Measurements from ENCODE around the gene CFAP299.
"Not testable (repeated sequence)": the region's sequence is repeated elsewhere in the genome, so short reads cannot be mapped to it uniquely, and the experiment has no call there.

Gene CFAP299

DNA sequence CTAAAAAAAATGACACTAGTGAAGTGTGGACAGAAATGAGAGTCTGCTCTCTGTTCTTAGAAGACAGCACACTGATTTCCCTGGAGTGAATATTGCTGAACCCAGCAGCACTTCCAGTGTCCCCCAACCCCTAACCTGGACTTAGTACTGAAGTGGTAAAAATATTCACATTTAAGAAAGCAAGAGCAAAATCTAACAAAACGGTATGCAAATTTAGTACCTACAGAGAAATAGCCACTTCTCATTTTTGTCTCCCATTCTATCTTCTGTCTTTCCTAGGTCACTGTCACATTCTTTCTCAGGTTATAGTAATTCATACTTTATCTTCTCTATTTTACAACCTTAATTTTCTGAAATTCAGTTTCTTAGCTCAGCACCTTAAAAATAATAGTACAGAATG is 274.7 kb downstream of the CFAP299 start:
- DNase-seq (ENCODE audit: low read depth in 2 of 2): no peak

DNA sequence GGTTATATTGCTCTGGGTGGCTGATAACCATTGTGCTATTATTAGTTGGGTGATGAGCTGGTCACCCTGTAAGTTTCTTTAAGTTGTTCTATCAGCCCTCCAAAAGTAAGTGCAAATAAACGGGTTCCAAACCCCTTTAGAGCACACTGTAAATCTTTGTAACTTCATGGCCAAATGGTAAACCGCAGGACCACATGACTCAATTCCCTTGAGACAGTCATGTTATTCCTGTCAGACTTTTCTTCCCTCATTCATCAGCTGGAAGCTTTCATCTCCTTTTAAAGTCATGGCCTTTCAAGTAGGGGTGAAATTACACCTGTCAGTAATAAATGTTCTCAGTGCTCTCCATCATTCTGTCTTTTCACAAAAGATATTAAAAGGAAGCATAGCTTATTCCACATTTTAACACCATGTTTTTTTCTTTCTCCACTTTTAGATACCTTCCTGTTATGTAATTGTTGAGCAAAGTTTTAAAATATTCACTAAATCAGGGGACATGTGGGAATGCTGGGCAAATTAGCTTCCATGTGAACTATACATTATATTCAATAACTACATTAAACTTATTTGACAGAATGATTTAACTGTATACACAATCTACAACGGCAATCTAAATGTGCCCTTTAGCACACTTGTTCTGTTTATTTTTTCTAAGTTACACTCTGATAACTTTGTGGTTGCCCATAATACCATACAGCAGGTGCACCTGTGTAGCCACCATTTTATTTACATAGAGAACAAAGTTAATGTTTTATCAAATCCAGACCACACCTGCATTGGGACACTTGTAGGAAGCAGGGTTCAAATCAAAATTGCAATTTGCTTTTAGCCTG is 275.5 kb downstream of the CFAP299 start:
- DNase-seq (ENCODE audit: low read depth in 2 of 2): no peak

DNA sequence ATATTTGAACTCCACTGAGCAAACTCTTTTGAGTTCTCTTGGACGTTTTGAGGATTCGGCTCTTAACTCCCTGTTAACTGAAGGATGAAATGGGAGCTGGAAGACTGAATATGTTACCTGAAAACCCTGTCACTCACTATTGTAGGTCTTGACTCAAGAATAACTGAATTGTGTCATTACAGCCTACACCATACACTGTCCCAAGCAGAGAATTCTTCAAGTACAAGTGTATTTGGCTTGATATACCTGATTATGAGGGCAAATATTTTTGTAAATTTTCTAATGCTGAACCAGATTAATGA is 276.1 kb downstream of the CFAP299 start:
- no peak for DNase-seq (ENCODE audit: low read depth in 2 of 2)

DNA sequence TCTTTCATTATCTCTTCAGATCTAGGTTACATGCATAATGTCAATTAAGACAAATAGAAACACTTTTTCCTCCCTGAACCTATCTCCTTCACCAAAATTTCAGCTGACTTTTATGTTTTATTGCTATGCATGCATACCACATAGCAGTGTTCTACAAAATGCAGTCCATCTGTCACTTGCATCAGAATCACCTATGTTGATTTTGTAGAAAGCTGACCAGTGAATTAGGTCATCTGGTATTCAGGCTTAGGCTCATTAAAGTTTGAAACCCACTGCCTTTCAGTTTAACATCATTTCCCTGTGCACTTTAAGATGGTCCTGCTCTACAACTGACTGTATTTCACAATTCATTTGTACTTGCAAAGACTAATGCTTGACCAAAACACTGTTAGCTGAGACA is 277.9 kb downstream of the CFAP299 start:
- no peak for DNase-seq (ENCODE audit: low read depth in 2 of 2)

DNA sequence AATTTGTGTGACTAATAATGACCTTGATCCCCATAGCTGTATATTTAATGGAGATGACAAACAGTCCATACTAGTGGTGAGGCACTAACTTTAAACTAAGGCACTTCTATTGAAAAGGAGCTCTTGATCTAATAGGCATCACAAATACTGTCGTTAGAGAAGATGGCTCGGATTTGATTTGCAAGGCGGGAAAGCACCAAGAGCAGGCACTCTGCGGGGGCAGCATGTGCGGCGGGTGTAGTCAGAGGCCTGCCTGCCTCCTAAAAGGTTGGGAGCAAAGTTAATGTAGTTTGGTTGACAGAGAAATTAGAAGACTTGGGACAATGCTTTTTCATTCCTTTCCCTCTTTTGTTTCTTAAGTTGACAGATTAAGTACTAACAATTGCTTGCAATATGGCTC is 278.8 kb downstream of the CFAP299 start:
- DNase-seq (ENCODE audit: low read depth in 2 of 2): no peak

DNA sequence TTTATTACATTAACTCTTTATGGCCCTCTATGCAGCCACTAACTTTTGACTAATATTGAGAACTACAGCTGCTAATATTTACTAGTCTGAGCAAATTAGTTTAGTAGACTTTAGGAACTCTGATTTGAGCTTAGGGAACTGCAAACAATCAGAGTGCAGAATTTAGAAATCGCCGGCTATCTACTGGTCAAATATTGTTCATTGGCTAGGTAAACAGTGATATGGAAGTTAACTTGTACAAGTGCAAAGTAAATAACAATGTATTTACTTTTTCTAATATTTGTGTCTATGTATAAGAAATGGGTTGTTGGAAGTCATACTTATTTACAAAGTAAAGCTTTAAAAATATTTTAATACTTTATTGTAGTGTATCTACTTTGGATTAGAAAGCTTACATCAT is 279.6 kb downstream of the CFAP299 start:
- DNase-seq (ENCODE audit: low read depth in 2 of 2): no peak

DNA sequence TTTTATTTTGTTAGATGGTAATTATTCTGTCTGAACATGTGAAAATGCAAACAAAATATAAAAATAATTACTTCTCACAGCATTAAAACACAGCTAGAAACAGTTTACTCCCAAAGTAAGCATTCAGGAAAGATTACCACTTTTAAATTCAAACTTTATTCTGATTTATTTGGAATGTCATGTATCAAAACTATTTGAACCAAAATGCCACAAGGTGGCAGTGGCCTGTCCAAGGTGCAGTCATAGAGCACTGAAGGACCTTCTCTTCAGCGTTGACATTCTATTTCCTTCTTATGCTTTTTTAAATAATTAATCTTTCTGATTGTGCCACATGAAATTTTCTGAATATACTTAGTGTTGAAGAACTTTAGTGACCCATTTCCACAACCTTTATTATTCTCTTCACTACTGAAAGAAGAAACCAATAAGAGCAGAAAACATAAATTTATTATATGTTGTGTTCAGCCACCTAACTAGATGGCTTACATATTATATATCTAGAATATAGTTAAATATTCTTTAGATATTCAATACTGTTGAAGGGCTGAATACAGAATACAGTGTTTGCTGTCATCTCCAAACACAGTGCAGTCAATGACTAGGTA is 283.6 kb downstream of the CFAP299 start:
- no peak for DNase-seq (ENCODE audit: low read depth in 2 of 2)

DNA sequence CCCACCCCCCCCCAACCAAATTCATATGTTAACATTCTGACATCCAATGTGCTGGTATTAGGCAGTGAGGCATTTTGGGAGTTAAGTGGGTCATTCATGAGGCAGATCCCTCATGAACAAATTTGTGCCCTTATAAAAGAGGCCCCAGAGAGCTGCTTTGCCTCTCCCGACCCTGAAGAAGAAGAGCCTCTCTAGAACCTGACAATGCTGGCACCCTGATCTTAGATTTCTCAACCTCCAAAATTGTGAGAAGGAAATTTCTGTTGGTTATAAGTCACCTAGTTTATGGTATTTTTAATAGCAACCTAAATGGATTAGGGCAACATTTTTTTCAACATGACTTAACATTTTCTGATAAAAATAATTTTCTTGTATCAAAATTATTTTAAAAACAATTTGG is 296.3 kb downstream of the CFAP299 start:
- no peak for DNase-seq (ENCODE audit: low read depth in 2 of 2)

DNA sequence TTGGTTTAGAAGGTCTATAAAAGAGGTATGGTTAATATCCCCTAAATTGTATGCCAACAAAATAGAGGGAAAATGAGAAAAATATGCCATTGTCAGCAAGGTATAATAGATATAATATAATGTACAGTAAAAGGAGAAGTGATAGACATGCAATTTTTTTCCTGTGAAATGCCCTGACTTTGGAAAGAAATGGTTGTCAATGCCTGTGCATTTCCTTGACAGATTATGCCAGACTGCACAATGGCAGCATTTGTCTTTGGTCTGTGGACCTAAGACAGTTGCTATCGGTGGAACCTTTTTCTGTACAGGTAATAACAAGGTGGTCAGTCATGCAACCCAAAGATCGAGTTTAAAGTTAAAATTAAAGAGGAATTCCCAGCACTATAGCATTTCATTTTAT is 301.7 kb downstream of the CFAP299 start:
- no peak for DNase-seq (ENCODE audit: low read depth in 2 of 2)

DNA sequence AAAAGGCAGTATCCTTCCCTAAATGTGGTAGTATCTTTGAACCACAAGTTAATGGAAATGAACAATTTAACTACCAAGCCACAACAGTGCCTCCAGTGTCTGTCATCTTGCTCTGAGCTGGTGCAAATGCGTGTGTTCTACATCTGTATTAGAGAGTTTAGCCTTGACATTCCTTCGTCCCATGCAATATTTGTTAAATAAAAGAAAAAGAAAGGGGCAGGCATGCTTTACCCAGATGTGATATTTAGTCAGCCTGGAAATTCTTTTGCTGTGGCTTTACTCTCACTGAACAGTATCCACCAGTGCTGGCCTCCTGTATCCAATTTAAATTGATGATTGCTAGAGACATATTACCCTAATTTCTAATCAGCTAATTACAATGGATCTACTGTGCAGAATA is 310.5 kb downstream of the CFAP299 start:
- DNase-seq (ENCODE audit: low read depth in 2 of 2): no peak

DNA sequence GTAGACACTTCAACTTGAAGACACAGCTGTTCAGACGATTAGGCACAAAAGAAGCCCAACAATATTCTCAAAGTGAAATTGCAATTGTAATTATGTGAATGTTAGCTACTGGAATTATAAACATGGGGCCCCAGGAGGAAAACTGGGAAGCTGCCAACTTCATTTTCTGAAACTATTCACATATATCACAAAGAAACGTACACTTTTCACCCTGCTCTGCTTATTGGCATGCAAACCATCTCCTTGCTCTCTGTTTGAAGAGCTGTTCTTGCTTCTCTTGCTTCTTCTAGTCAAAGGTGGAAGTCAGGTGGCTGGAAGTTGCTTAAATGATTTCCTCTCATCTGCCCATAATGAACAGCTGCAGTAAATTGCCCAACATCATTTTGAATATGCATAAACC is 320.1 kb downstream of the CFAP299 start:
- no peak for DNase-seq (ENCODE audit: low read depth in 2 of 2)

DNA sequence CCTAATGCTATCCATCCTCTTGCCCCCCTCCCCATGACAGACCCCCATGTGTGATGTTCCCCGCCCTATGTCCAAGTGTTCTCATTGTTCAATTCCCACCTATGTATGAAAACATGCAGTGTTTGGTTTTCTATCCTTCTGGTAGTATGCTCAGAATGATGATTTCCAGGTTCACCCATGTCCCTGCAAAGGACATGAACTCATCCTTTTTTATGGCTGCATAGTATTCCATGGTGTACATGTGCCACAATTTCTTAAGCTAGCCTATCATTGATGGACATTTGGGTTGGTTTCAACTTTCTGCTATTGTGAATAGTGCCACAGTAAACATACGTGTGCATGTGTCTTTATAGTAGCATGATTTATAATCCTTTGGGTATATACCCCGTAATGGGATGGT is 334.6 kb downstream of the CFAP299 start:
- not testable (repeated sequence) for DNase-seq (ENCODE audit: low read depth in 2 of 2)

DNA sequence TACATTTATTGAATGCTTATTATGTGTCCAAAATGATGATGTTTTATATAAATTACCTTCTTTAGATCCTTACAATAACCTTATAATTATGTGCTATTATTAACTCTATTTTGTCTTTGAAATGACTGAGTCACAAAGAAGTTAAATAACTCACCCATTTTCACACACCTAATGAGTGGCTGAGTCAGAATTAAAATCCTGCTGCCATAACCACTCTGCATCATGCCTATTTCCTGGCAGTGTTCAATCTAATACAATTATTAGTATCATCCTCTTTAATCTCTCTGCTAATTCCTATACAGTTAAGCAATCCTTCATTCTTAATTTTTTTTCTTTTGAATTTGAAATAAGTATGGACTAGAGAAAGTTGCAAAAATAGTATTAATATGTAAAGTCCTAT is 342.9 kb downstream of the CFAP299 start:
- no peak for DNase-seq (ENCODE audit: low read depth in 2 of 2)

DNA sequence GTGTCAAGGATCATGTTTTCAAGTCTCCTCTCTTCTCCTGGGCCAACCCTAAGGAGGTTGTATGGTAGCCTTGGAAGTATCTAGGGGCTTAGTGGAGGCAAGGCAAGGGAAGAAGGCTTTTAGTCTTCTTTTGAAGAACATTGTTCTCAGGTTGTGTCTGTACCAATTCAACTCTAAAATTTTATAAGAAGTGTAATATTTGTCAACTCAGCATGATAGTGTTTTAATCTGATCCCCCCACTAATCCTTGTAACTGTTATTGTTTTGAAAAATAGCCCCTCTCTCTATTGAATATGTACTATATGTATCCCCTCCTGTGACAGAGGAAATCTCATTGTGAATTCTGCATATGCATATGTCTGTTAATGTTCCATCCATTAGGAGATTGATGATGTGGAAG is 345.4 kb downstream of the CFAP299 start:
- no peak for DNase-seq (ENCODE audit: low read depth in 2 of 2)

DNA sequence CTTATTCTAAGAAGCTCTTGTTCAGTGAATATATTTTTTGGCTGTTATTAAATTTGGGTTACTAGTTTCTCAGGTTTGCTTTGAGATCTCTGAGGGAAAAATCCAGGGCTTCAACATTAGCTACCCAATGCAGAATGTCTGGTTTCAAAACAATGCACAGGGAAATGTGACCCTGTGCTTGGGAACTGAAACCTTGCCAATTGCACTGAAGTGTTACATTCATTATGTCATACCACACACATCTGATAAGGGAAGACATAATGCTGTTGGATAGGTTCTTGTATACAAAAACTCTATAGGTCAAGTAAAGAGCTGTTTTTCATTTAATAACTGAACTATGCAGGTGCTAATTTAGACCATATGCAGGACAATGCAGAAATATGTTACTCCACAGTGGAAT is 349.7 kb downstream of the CFAP299 start:
- DNase-seq (ENCODE audit: low read depth in 2 of 2): no peak

DNA sequence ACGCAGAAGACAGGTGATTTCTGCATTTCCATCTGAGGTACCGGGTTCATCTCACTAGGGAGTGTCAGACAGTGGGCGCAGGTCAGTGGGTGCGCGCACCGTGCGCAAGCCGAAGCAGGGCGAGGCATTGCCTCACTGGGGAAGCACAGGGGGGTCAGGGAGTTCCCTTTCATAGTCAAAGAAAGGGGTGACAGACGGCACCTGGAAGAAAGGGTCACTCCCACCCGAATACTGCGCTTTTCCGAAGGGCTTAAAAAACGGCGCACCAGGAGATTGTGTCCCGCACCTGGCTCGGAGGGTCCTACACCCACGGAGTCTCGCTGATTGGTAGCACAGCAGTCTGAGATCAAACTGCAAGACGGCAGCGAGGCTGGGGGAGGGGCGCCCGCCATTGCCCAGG is 352.2 kb downstream of the CFAP299 start:
- DNase-seq (ENCODE audit: low read depth in 2 of 2): not testable (repeated sequence)

DNA sequence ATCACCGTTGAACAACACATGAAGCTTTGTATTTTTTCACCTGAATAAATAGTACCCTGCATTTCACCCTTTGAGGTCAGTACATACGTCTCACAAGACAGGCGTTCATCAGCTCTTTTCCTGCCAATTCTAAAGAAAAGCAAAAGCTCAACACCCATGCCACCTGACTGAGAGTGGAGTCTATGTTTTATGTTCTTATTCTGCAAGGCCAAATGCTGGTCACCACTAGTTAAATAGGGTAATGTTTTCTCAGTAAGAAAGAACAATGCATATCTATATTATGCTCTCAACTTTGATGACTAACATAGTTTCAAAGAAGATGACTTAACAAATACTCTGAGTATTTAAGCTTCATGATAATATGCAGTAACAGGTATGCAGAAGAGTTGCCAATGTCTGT is 358.6 kb downstream of the CFAP299 start:
- DNase-seq (ENCODE audit: low read depth in 2 of 2): no peak

DNA sequence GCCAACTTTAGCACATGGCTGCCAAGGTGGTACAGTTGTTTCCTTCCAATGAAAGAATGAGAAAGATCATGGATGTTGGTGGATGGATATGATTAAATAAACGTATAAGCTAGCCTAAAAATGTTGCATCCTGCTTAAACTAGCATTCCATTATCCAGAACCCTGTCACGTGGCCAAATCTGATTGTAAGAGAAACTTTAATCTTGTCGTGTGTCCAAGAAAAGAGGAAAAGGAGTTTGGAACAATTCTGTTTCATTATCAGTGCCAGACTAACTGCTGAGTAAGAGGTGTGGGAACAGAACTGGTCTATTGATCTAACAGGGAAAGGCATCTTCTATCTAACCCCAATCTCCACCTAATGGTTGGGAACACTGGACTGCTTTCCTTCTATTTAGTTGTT is 369.8 kb downstream of the CFAP299 start:
- no peak for DNase-seq (ENCODE audit: low read depth in 2 of 2)

DNA sequence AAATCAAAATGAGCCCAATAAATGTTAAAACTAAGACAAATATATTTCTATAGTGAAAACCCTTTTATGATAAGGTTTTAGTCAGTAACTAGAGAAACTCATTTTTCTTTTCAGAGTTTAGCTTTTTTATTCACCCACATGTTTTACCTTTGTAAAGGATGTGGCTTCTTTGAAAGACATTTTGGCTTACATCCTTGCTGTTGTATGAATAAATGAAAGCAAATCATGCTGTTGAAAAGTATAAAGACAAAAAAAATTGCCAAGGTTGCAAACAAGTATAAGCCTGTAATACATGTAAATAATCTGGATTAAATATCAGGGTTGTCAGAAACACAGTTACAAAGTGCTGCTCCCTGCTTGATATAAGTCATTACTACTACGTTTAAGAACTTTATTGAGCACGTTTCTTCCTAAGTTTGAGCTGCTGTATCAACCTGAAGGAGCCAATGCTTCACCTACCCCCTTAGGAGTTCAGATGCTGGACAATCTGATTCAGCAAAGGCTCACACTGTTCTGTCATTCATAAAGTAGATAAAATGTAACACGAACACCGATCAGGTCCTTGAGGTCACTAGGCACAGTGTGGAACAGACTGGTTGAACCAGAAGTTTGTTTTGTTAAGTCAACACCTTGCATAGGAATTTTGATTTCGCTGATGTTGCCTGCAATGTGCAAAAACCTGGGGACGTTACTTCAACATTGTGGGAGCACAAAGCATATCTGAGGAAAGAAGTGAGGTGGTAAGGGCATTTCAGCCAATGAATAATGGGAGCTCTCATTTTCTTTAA is 373.7 kb downstream of the CFAP299 start:
- no peak for DNase-seq (ENCODE audit: low read depth in 2 of 2)

DNA sequence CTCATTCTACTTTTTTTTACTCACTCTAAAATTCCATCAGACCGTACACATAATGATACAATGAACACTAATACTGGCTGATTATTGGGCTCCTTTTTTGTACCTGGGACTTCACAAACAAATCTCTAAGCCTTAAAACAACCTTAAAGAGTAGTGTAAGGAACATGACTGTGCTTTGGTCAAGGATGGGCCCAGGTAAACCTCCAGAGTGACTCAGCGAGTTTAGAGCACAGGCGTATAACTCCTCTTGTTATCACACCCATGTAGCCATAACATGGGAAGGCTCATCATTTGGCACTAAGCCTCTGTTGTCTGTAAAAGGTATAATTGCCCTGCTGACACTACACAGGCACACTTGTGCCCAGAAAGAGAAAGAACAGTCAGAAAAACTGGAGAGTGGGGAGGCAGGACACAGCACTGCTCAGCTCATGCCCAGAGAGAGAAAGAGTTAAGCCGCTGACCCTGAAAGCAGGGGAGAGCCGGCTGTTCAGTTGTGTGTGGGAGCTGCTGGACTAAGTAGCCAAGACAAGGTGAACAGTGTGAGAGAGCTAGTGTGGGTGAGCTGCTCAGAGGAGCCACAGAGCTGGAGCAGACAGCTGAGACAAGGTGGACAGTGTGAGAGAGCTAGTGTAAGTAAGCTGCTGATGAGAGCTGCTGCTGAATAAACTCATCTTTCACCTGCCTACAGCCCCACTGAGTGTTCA is 375.4 kb downstream of the CFAP299 start:
- no peak for DNase-seq (ENCODE audit: low read depth in 2 of 2)

DNA sequence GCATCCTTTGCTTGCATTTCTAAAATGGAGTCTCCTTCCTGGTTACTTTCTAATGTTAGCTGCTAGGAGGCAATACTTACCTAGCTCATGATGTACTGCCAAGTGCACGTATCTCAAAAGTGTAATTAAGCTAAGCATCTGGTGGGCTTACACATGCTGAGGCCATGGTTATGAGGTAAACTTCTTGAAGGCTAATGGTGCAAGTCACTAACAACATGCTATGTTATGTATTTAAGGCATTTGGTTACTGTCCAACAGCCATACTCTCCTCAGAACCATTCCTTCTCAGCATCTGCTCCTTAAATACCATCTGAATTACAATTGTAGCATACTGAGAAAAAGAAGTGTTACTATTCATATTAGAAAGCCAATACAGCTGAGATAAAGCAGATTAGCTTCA is 376.4 kb downstream of the CFAP299 start:
- DNase-seq (ENCODE audit: low read depth in 2 of 2): no peak

DNA sequence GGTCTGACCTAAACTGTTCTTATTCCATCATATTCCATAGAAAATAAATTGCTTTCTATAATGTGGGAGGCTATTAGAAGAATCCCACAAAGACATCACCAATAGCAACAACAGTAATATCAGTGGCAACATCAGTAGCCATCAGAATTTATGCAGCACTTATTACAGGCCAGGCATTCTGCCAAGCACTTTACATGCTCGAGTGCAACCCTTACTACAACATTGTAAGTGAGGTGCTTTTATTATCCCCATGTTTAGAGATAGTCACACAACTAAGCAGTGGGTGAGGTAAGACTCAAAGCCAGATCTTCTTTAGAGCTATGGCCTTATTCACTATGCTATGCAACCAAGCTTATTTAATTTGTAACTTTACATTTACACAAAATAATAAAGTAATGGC is 377.9 kb downstream of the CFAP299 start:
- no peak for DNase-seq (ENCODE audit: low read depth in 2 of 2)

Data from stimulated activated CD8-positive, alpha-beta memory T cell treated with anti-CD3 and anti-CD28 coated beads, Interleukin-2, amount 100 ng/mL, for 1 hour (primary cell).